ENCODE measurements around the gene QSOX2.

Gene QSOX2

GRCh38 chr9:136274786-136275654 lies 29.4 kb upstream of the QSOX2 start:
- TF ChIP-seq CTCF (IDR thresholded peaks at IDR 0.05; ENCODE audit: insufficient read depth, low read length, poor library complexity, severe bottlenecking) = no peak
- Histone ChIP-seq H3K36me3 (ENCODE audit: control insufficient read depth, insufficient read depth, low read length) (no peaks in the 10 kb centered on the region), H3K27me3 (replicated peaks; ENCODE audit: control insufficient read depth, insufficient read depth, low read length) (peaks cover 2% of the 10 kb centered on the region; the same call in 1 of the 2 replicates), H3K4me3 (replicated peaks; ENCODE audit: low read depth, low read length) (no peak overlapping the region)
- no peak for DNase-seq (ENCODE audit: extremely low read depth, insufficient read length)

GRCh38 chr9:136273921-136274785 lies 28.5 kb upstream of the QSOX2 start:
- no peak for TF ChIP-seq CTCF (IDR thresholded peaks at IDR 0.05; ENCODE audit: insufficient read depth, low read length, poor library complexity, severe bottlenecking)
- peaks cover 2% of the 10 kb centered on the region; the same call in 1 of the 2 replicates for H3K27me3 ChIP-seq (replicated peaks; ENCODE audit: control insufficient read depth, insufficient read depth, low read length)
- H3K36me3 ChIP-seq (ENCODE audit: control insufficient read depth, insufficient read depth, low read length) = no peaks in the 10 kb centered on the region
- DNase-seq (ENCODE audit: extremely low read depth, insufficient read length) = no peak
- no peak overlapping the region for H3K4me3 ChIP-seq (replicated peaks; ENCODE audit: low read depth, low read length)

- Histone ChIP-seq H3K36me3 (ENCODE audit: control insufficient read depth, insufficient read depth, low read length) (no peaks in the 10 kb centered on the region), H3K4me3 (replicated peaks; ENCODE audit: low read depth, low read length) (no peak overlapping the region), H3K27me3 (replicated peaks; ENCODE audit: control insufficient read depth, insufficient read depth, low read length) (peaks cover 2% of the 10 kb centered on the region; the same call in 1 of the 2 replicates)
- TF ChIP-seq CTCF (IDR thresholded peaks at IDR 0.05; ENCODE audit: insufficient read depth, low read length, poor library complexity, severe bottlenecking) = no peak
- DNase-seq (ENCODE audit: extremely low read depth, insufficient read length) = no peak
Observed at GRCh38 chr9:136273244-136273865, 27.7 kb upstream of the QSOX2 start.

- Histone ChIP-seq H3K36me3 (ENCODE audit: control insufficient read depth, insufficient read depth, low read length) (no peaks in the 10 kb centered on the region), H3K27me3 (replicated peaks; ENCODE audit: control insufficient read depth, insufficient read depth, low read length) (peaks cover 2% of the 10 kb centered on the region), H3K4me3 (replicated peaks; ENCODE audit: low read depth, low read length) (no peak overlapping the region)
- TF ChIP-seq CTCF (IDR thresholded peaks at IDR 0.05; ENCODE audit: insufficient read depth, low read length, poor library complexity, severe bottlenecking) = no peak
- DNase-seq (ENCODE audit: extremely low read depth, insufficient read length) = no peak
Observed at GRCh38 chr9:136270173-136270705, 24.6 kb upstream of the QSOX2 start.

- no peaks in the 10 kb centered on the region; the same call in none of the 2 replicates for H3K27me3 ChIP-seq (replicated peaks; ENCODE audit: control insufficient read depth, insufficient read depth, low read length)
- TF ChIP-seq CTCF (IDR thresholded peaks at IDR 0.05; ENCODE audit: insufficient read depth, low read length, poor library complexity, severe bottlenecking) = no peak
- DNase-seq (ENCODE audit: extremely low read depth, insufficient read length) = no peak
- no peak overlapping the region for H3K4me3 ChIP-seq (replicated peaks; ENCODE audit: low read depth, low read length)
- H3K36me3 ChIP-seq (ENCODE audit: control insufficient read depth, insufficient read depth, low read length) = no peaks in the 10 kb centered on the region
Observed at GRCh38 chr9:136268735-136269134, 23.1 kb upstream of the QSOX2 start.
